WTC11 (cell line): ENCODE results near the gene VGF. TPM values are rescaled to one million over a fixed set of nuclear protein-coding genes. Genes with fewer than 3 reads are reported as not detected.
A peak's percentile ranks its signal among the peaks of the same experiment; 100 is the strongest.

Experiments used
- ATAC-seq: fragments of 200-7000 bp; cut with Tn5 transposase; 2 replicates; pipeline ENCODE4 v1.10.0; 2021; ENCODE audit warnings: mild to moderate bottlenecking, moderate library complexity
- CTCF ChIA-PET: fragments of 300-600 bp; sonication (Branson Sonifier 250); formaldehyde crosslinking; loops from one replicate; lab custom pipeline; 2021; ENCODE audit warnings: antibody characterized with exemption; lab: Charles Lee
- POLR2A ChIA-PET: fragments of 350-600 bp; sonication (Branson Sonifier 250); formaldehyde crosslinking; loops from one replicate; lab custom pipeline; 2021; ENCODE audit warnings: antibody characterized with exemption; lab: Charles Lee
- DNase-seq: peaks from one replicate; pipeline ENCODE4 v3.0.0; 2021; ENCODE audit warnings: low spot score
- H3K27ac Mint-ChIP-seq: 2 replicates; pipeline ENCODE4 v1.8.0; 2021; ENCODE audit warnings: mixed read lengths
- H3K27me3 Mint-ChIP-seq: 2 replicates; pipeline ENCODE4 v1.8.0; 2021; ENCODE audit warnings: low read depth, mild to moderate bottlenecking, moderate library complexity, mixed read lengths
- H3K36me3 Mint-ChIP-seq: 2 replicates; pipeline ENCODE4 v1.8.0; 2021; ENCODE audit warnings: mixed read lengths
- H3K4me1 Mint-ChIP-seq: 2 replicates; pipeline ENCODE4 v1.8.0; 2022; ENCODE audit warnings: mixed read lengths
- H3K4me3 Mint-ChIP-seq: 2 replicates; pipeline ENCODE4 v1.8.0; 2021; ENCODE audit warnings: mild to moderate bottlenecking, moderate library complexity, mixed read lengths
- H3K9me3 Mint-ChIP-seq: 2 replicates; pipeline ENCODE4 v1.8.0; 2021; ENCODE audit warnings: mixed read lengths
- CREM ChIP-seq: sonication (generic); formaldehyde crosslinking; IDR thresholded peaks from 2 replicates; pipeline ENCODE4 v1.8.1; 2022; ENCODE audit warnings: mild to moderate bottlenecking, missing genetic modification reagents, moderate library complexity
- ESRRA ChIP-seq: sonication (generic); formaldehyde crosslinking; IDR thresholded peaks from 2 replicates; pipeline ENCODE4 v1.8.1; 2022; ENCODE audit warnings: mild to moderate bottlenecking, missing genetic modification reagents, borderline replicate concordance
- ETV6 ChIP-seq: sonication (generic); formaldehyde crosslinking; IDR thresholded peaks from 2 replicates; pipeline ENCODE4 v1.8.1; 2022; ENCODE audit warnings: mild to moderate bottlenecking, missing genetic modification reagents
- FOXJ3 ChIP-seq: sonication (generic); formaldehyde crosslinking; IDR thresholded peaks from 2 replicates; pipeline ENCODE4 v1.9.0; 2021; ENCODE audit warnings: missing genetic modification reagents, mild to moderate bottlenecking, borderline replicate concordance
- HMGA2 ChIP-seq: fragments of 250-450 bp; sonication (Bioruptor Pico); IDR thresholded peaks from 2 replicates; pipeline ENCODE4 v1.4.0; 2021; ENCODE audit warnings: mild to moderate bottlenecking, moderate library complexity
- MXD4 ChIP-seq: fragments of 250-450 bp; sonication (Bioruptor Pico); IDR thresholded peaks from 2 replicates; pipeline ENCODE4 v1.8.0; 2021; ENCODE audit warnings: mild to moderate bottlenecking, moderate library complexity, borderline replicate concordance
- NFATC4 ChIP-seq: fragments of 250-450 bp; sonication (Bioruptor Pico); IDR thresholded peaks from 2 replicates; pipeline ENCODE4 v1.9.0; 2021; ENCODE audit warnings: mild to moderate bottlenecking
- PRRX2 ChIP-seq: fragments of 250-450 bp; sonication (Bioruptor Pico); IDR thresholded peaks from 2 replicates; pipeline ENCODE4 v1.8.0; 2021; ENCODE audit warnings: mild to moderate bottlenecking
- STAT6 ChIP-seq: sonication (generic); formaldehyde crosslinking; conservative IDR thresholded peaks from 2 replicates; pipeline ENCODE4 v1.8.1; 2023; ENCODE audit warnings: mild to moderate bottlenecking, low read depth, missing genetic modification reagents, moderate library complexity
- TP53 ChIP-seq: sonication (generic); formaldehyde crosslinking; IDR thresholded peaks from 2 replicates; pipeline ENCODE4 v1.8.1; 2023; ENCODE audit warnings: mild to moderate bottlenecking, missing genetic modification reagents
- USF2 ChIP-seq: sonication (generic); formaldehyde crosslinking; IDR thresholded peaks from 2 replicates; pipeline ENCODE4 v1.8.1; 2023; ENCODE audit warnings: mild to moderate bottlenecking, missing genetic modification reagents, moderate library complexity
- ZBTB43 ChIP-seq: sonication (generic); formaldehyde crosslinking; IDR thresholded peaks from 2 replicates; pipeline ENCODE4 v1.8.1; 2023; ENCODE audit warnings: mild to moderate bottlenecking, missing genetic modification reagents
- ZNF138 ChIP-seq: sonication (generic); formaldehyde crosslinking; conservative IDR thresholded peaks from 2 replicates; pipeline ENCODE4 v1.8.1; 2022; ENCODE audit warnings: mild to moderate bottlenecking, moderate library complexity, missing genetic modification reagents
- ZNF219 ChIP-seq: sonication (generic); formaldehyde crosslinking; IDR thresholded peaks from 2 replicates; pipeline ENCODE4 v1.8.0; 2023; ENCODE audit warnings: missing genetic modification reagents, mild to moderate bottlenecking, borderline replicate concordance
- ZNF232 ChIP-seq: sonication (generic); formaldehyde crosslinking; IDR thresholded peaks from 2 replicates; pipeline ENCODE4 v1.8.0; 2022; ENCODE audit warnings: mild to moderate bottlenecking, missing genetic modification reagents
- ZNF263 ChIP-seq: sonication (generic); formaldehyde crosslinking; IDR thresholded peaks from 2 replicates; pipeline ENCODE4 v1.8.1; 2022; ENCODE audit warnings: low read depth, mild to moderate bottlenecking, moderate library complexity, missing genetic modification reagents
- ZNF281 ChIP-seq: sonication (generic); formaldehyde crosslinking; IDR thresholded peaks from 2 replicates; pipeline ENCODE4 v1.8.0; 2023; ENCODE audit warnings: mild to moderate bottlenecking, missing genetic modification reagents
- ZNF416 ChIP-seq: fragments of 250-450 bp; sonication (Bioruptor Pico); IDR thresholded peaks from 2 replicates; pipeline ENCODE4 v1.9.0; 2021; ENCODE audit warnings: mild to moderate bottlenecking, inconsistent platforms
- total RNA-seq: library from RNA; stranded (reverse); gene quantifications from 3 replicates; pipeline ENCODE4 v1.2.3, GENCODE V29; 2021
- TF ChIP-seq, protein P1 (sequence below): fragments of 250-450 bp; sonication (Bioruptor Pico); IDR thresholded peaks from 2 replicates; pipeline ENCODE4 v2.1.2; 2022; ENCODE audit warnings: mild to moderate bottlenecking, moderate library complexity
- TF ChIP-seq, protein P2 (sequence below): fragments of 200-600 bp; IDR thresholded peaks from 2 replicates; pipeline ENCODE4 v1.8.0; 2022; ENCODE audit warnings: antibody characterized with exemption
- TF ChIP-seq, protein P3 (sequence below): sonication (generic); formaldehyde crosslinking; IDR thresholded peaks from 2 replicates; pipeline ENCODE4 v1.8.0; 2023; ENCODE audit warnings: missing genetic modification reagents, mild to moderate bottlenecking, borderline replicate concordance

The VGF gene
- total RNA-seq, 1 experiment from 2014 or later: 5.2 TPM

DNA sequence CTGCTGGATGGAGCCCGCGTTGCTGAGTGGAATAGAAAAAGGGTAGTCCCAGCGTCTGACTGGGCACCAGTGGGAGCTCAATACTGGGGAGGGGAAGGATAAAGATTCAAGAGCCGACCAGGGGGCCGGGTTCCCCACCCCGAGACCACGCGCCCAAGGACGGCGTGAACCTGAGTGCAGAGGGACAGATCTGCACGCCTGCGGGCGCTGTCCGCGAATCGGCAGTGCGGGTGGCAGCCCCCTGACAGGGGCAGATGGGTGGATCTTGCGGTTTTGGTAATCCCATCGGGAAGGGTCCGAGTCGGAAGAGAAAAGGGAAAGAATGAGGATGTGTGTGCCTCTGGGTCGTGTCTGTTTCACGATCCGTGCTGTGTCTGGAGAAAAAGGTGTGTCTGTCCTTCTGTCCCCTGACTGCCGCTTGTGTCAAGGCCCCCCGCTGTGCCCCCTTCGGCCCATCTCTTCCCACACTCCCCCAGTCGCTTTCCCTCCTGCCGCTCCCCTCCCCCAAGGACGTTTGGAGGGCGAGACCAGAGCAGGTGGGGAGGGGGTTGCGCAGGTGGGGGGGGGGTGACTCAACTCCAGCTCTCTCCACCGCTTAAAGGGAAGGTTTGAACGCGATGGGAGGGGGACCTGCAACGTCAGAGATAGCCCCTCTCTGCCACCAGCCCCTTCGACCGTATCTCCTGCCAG is 734 bp upstream of the VGF start:
- DNase-seq (peak; percentile 56), ATAC-seq (no peak)
- POLR2A ChIA-PET: interaction anchor here (0.6 to 2.4 kb wide), 8 partner anchors 8 to 277 kb away, joined by 3 to 14 read pairs (median 4); no protein-coding TSS in a partner anchor
- Mint-ChIP-seq H3K36me3 (no peaks in the 10 kb centered on the region), H3K27ac (peak overlapping the region; percentile 20; the same call in 1 of the 2 replicates), H3K4me3 (peak overlapping the region; percentile 81), H3K9me3 (no peaks in the 10 kb centered on the region), H3K4me1 (peaks cover 66% of the 10 kb centered on the region), H3K27me3 (peaks cover 75% of the 10 kb centered on the region)
- CTCF ChIA-PET: interaction anchor here (0.5 to 9.0 kb wide), 17 partner anchors 8 to 200 kb away, joined by 3 to 103 read pairs (median 6); partner anchors contain the start of genes NAT16, PLOD3, TRIM56 and ZNHIT1
- TF ChIP-seq ESRRA: peak; percentile 75; the same call in 1 of the 2 replicates
- no peak for TF ChIP-seq ZNF263 (CRISPR knock-in tag)
- no peak for TF ChIP-seq ZNF232 (CRISPR knock-in tag)
- TF ChIP-seq ZNF138: no peak
- TF ChIP-seq STAT6 (CRISPR knock-in tag): no peak
- no peak for TF ChIP-seq FOXJ3 (CRISPR knock-in tag)
- TF ChIP-seq, protein P1, sequence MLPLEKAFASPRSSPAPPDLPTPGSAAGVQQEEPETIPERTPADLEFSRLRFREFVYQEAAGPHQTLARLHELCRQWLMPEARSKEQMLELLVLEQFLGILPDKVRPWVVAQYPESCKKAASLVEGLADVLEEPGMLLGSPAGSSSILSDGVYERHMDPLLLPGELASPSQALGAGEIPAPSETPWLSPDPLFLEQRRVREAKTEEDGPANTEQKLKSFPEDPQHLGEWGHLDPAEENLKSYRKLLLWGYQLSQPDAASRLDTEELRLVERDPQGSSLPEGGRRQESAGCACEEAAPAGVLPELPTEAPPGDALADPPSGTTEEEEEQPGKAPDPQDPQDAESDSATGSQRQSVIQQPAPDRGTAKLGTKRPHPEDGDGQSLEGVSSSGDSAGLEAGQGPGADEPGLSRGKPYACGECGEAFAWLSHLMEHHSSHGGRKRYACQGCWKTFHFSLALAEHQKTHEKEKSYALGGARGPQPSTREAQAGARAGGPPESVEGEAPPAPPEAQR (CRISPR knock-in tag): no peak
- no peak for TF ChIP-seq ETV6 (CRISPR knock-in tag)
- TF ChIP-seq PRRX2 (CRISPR knock-in tag): no peak
- TF ChIP-seq ZNF416 (CRISPR knock-in tag): no peak
- TF ChIP-seq, protein P2, sequence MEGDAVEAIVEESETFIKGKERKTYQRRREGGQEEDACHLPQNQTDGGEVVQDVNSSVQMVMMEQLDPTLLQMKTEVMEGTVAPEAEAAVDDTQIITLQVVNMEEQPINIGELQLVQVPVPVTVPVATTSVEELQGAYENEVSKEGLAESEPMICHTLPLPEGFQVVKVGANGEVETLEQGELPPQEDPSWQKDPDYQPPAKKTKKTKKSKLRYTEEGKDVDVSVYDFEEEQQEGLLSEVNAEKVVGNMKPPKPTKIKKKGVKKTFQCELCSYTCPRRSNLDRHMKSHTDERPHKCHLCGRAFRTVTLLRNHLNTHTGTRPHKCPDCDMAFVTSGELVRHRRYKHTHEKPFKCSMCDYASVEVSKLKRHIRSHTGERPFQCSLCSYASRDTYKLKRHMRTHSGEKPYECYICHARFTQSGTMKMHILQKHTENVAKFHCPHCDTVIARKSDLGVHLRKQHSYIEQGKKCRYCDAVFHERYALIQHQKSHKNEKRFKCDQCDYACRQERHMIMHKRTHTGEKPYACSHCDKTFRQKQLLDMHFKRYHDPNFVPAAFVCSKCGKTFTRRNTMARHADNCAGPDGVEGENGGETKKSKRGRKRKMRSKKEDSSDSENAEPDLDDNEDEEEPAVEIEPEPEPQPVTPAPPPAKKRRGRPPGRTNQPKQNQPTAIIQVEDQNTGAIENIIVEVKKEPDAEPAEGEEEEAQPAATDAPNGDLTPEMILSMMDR: no peak
- no peak for TF ChIP-seq ZNF281 (CRISPR knock-in tag)
- TF ChIP-seq CREM (CRISPR knock-in tag): no peak
- TF ChIP-seq NFATC4 (CRISPR knock-in tag): 0 out of 2 replicates have a peak, but pooled peaks have one; percentile 60
- no peak for TF ChIP-seq USF2 (CRISPR knock-in tag)
- no peak for TF ChIP-seq ZNF219 (CRISPR knock-in tag)
- no peak for TF ChIP-seq MXD4 (CRISPR knock-in tag)
- no peak for TF ChIP-seq TP53 (CRISPR knock-in tag)
- TF ChIP-seq ZBTB43 (CRISPR knock-in tag): no peak
- TF ChIP-seq, protein P3, sequence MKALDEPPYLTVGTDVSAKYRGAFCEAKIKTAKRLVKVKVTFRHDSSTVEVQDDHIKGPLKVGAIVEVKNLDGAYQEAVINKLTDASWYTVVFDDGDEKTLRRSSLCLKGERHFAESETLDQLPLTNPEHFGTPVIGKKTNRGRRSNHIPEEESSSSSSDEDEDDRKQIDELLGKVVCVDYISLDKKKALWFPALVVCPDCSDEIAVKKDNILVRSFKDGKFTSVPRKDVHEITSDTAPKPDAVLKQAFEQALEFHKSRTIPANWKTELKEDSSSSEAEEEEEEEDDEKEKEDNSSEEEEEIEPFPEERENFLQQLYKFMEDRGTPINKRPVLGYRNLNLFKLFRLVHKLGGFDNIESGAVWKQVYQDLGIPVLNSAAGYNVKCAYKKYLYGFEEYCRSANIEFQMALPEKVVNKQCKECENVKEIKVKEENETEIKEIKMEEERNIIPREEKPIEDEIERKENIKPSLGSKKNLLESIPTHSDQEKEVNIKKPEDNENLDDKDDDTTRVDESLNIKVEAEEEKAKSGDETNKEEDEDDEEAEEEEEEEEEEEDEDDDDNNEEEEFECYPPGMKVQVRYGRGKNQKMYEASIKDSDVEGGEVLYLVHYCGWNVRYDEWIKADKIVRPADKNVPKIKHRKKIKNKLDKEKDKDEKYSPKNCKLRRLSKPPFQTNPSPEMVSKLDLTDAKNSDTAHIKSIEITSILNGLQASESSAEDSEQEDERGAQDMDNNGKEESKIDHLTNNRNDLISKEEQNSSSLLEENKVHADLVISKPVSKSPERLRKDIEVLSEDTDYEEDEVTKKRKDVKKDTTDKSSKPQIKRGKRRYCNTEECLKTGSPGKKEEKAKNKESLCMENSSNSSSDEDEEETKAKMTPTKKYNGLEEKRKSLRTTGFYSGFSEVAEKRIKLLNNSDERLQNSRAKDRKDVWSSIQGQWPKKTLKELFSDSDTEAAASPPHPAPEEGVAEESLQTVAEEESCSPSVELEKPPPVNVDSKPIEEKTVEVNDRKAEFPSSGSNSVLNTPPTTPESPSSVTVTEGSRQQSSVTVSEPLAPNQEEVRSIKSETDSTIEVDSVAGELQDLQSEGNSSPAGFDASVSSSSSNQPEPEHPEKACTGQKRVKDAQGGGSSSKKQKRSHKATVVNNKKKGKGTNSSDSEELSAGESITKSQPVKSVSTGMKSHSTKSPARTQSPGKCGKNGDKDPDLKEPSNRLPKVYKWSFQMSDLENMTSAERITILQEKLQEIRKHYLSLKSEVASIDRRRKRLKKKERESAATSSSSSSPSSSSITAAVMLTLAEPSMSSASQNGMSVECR: no peak
- TF ChIP-seq HMGA2 (CRISPR knock-in tag): no peak
